ENCODE data around the gene PHF12.
"Not testable (repeated sequence)": the region's sequence is repeated elsewhere in the genome, so short reads cannot be mapped to it uniquely, and the experiment has no call there.

The PHF12 gene

DNA sequence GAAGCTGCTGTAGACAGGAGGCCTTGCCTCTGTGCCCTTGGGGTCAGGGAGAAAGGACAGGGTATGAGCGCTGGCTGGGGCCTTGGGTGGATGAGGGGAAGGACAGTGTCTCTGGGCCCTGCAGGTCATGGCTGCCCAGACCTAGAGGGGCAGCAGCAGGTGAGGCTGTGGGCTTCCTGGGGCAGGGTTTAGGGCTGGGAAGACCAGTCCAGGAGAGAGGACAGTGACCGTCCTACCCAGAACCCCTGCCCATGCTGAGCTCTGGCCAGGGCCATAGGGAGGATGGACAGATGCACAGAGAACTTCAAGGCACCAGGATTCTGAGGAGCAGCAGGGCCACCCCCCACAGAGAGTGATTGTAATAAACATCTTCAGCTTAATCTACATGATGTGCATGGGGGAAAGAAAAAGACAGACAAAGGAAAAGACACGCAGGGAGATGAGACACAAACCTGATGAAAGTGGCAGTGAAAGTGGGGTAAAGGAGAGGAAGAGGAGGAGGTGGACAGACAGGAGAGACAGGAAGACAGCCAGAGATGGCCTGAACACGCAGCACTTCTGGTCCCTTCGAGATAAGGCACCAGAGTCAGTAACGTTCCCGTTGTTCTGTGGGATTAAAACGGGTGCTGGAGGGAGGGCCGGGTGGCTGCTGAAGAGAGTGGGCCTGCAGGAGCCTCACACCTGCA, 71.3 kb downstream of the PHF12 start:
- no peak for DNase-seq

DNA sequence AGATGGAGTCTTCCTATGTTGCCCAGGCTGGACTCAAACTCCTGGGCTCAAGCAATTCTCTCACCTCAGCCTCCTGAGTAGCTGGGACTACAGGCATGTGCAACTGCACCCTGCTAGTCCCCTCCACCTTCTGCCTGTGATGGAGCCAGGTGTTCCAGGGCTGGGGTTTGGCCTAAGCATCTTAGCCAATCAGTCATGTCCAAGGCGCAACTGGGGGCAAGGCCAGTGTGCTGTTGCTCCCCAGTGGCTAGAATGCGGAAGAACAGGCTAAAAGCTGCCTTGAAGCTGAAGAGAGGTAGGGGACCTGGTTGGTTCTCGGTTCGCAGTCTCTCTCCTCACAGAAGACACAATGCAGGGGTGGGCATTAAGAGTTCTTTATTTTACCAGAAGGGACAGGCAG, 72.3 kb downstream of the PHF12 start:
- DNase-seq: no peak

DNA sequence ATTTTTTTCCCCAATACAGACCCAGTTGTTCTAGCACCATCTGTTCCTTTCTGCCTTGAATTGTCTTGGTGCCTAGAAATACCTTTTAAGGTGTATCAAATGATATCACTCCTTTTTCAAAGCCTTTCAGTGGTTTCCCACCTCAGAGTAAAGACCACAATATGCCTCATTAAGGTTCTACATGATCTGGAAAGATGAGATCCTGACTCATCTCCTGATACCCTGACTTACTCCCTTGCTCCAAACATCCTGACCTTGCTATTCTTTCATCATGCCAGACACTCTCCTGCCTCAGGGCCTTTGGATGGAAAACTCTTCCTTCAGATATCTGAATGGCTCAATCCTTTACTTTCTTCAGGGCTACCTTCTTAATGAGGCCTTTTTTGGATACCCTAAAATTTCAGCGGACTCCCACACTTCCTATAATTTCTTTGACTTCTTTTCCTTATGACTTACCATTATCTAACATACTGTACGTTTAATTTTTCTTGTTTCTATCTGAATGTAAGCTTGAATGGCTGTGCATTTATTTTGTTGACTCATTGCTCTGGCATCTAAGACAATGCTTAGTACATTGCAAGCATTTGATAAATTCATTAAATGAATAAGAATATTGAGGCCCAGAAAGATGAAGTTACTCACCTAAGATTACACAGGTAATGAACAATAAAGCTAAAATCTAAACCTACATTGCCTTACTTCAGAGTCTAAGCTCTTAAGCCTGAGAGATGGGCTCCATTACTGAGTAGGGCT, 73.0 kb downstream of the PHF12 start:
- DNase-seq: no peak

DNA sequence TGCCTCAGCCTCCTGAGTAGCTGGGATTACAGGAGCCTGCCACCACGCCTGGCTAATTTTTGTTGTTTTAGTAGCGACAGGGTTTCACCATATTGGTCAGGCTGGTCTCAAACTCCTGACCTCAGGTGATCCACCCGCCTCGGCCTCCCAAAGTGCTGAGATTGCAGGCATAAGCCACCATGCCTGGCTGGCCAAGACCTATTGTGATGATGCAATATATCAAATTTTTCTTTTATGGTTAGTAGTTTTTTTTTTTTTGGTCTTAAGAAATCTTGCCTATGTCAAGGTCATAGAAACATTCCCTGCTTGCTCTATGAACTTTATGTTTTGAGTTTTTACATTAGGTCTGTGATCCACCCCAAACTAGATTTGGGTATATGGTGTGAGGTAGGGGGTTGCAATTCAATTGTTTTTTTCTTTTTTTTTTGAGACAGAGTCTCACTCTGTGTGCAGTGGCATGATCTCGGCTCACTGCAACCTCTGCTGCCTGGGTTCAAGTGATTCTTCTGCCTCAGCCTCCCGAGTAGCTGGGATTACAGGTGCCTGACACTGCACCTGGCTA, 74.1 kb downstream of the PHF12 start:
- DNase-seq: not testable (repeated sequence)

DNA sequence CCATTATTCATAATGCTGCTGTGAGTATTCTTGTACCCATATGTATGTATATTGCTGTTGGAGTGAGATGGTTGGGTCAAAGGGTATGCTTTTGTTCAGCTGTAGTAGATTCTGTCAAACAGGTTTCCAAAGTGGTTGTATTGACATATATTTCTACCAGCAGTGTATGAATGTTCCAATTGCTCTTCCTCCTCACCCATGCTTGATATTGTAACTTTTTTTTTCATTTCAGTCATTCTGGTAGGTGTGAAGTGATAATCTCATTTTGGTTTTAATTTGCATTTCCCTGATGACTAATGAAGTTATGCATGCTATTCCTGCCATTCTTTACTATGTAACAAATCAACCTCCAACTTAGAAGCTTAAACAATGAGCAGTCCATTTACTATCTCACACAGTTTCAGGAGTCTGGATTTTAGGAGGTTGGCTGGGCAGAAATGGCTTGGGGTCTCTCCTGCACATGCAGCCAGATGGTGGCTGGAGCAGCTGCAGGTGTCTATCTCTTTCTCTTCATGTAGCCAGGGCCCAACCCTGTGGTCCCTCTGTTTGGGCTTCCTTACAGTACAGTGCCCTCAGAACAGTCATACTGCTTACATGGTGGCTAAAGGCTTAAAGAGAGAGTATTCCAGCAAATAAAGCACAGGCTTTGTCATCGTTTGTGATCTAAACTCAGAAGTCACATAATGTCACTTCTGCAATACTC, 75.3 kb downstream of the PHF12 start:
- DNase-seq: no peak

DNA sequence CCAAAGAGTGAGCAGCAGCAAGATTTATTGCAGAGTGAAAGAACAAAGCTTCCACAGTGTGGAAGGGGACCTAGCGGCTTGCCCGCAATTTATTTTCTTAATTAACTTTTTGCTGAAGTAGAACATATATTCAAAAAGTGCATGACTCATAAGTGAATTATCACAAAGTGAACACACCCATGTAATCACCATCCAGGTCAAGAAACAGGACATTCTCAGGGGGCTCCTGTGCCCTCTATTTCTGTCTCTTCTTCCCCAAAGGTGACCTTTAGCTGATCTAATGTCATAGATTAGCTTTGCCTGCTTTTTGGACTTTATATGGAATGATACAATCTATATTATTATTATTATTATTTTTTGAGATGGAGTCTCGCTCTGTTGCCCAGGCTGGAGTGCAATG, 76.6 kb downstream of the PHF12 start:
- DNase-seq: no peak

DNA sequence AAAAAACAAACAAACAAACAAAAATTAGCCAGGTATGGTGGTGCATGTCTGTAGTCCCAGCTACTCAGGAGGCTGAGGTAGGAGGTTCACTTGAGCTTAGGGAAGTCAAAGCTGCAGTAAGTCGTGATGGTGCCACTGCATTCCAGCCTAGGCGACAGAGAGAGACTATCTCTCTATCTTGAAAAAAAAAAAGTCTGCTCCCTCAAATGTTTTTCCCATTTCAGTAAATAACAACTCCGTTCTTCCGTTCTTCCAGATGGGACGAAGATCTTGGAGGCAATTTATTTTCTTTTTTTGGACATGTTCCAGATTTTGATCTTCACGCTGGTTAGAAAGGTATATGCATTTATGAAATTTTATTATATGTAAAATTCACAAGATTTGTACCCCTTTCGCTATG, 77.5 kb downstream of the PHF12 start:
- DNase-seq: no peak

DNA sequence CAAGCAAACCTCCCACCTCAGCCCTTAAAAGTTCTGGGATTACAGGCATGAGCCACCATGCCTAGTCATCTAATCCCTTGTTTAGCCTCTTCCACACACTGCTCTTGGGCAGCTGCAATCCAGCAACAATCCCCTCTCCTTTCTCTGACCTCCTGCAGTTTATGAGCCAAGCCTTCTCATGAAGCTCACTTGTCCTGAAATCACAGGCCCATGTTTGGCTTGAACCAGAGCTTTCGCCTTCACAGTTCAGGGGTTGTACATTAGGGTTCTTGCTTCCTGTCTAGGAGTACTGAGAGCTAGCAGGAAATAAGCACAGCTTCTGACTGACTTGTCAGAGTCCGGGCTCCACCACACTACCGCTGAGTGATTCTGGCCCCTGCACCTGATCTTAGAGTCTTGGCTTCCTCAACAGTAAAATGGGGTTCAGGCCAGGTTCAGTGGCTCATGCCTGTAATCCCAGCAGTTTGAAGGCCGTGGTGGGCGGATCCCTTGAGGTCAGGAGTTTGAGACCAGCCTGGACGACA, 80.2 kb downstream of the PHF12 start:
- no peak for DNase-seq

DNA sequence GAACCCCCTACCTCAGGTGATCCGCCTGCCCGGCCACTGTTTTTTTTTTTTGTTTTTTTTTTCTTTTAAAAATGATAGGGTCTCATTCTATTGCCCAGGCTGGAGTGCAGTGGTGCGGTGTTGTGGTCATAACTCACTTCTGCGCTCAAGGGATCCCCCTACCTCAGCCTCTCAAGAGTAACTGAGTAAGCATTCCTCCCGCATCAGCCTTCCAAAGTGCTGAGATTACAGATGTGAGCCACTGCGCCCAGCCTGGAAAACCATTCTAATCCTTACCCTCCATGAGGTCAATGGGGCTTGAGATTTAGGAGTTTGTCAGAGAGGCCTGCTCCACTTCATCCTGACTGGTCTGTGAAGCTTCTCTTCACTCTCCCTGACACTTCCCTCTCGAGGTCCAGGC, 84.0 kb downstream of the PHF12 start:
- DNase-seq: no peak

DNA sequence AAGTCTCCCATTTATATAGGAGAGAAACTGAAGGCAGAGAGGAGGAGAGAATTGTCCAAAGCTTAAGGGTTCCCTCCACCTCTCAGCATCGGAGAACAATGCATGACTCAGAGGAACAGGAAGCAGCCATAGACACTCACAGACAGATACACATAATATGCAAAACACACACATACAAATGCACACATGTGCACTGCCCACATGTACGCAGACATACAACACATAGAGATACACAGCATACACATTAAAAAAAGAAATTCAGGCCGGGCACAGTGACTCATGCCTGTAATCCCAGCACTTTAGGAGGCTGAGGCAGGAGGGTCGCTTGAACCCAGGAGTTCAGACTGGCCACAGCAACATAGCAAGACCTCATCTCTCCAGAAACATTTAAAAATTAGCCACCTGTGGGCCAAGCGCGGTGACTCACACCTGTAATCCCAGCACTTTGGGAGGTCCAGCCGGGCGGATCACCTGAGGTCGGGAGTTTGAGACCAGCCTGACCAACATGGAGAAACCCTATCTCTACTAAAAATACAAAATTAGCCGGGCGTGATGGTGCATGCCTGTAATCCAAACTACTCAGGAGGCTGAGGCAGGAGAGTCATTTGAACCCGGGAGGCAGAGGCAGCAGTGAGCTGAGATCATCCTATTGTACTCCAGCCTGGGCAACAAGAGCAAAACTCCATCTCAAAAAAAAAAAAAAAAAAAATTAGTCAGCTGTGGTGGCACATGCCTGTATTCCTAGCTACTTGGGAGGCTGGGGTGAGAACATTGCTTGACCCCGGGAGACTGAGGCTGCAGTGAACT, 85.2 kb downstream of the PHF12 start:
- DNase-seq: no peak

DNA sequence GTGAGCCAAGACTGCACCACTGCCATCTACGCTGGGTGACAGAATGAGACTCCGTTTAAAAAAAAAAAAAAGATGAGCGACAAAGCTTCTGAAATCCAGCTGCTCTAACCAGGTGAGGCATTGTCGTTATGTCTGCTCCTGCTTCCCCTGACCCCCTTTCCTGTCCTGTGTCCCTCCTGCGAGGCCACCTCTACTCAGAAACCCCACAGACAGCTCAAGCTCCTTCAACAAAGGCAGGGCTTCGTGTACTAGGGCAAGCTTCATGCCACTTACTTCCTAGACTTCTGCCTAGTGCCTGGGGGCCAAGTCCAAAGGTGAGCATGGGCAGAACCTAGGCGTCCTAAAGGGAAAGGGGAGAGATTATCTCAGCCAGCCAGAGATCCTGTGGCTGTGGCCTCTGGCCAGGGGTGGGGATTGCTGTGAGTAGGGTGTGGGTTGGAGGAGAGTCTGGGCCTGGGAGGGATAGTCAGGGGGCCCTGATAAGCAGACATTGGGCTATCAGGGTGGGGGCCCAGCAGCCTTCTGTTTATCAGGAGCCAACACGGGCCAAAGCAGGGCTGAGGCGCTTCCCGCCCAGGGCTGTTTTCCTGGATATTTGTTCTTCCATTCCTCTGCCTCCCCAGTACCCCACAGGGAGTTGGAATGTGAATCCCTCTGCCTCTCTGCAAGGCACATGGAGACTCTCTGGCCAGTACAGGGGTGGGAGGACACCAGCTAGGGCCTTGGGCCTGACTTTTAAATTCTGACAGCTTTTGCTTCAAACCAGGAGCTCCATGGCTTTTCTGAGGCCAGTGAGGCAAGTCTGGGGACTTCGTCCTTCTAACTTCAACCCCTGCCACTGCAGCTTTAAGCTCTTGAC, 86.1 kb downstream of the PHF12 start:
- DNase-seq: no peak

DNA sequence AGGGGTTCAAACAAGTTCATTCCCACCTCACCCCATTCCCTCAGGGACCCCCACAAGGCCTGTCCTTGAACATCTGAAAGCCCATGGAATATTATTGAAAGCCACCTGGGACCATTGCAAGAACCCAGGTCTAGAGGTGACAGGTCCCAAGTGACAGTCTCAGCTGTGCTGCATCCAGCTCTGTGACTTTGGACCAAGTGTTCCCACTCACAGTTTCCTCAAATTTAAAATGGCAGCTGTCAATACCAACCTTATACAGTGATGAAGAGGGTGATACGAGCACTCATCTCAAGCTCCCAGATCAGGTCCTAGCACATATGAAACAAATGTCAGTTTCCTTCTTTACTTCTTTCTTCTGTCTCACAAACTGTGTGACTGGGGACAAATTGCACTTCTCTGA, 87.4 kb downstream of the PHF12 start:
- DNase-seq: no peak

DNA sequence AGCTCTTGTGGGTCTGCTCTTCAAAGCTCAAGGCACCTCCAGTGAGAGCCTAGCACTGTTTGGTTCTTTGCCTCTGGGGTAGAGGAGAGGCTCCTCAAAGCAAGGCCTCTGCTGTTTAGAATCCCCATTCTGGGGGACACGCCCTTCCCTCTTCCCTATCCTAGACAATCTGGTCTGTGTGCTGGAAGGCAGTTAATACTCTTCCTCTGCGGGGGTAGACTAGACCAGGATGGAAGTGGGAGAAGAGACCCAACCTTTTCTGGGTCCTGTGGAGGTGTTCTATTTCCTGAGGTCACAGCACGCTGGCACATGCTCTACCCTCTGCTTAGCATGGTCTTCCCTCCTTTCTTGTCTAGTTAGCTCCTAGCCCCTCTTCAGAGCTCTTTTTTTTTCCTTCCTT, 88.8 kb downstream of the PHF12 start:
- DNase-seq: no peak

DNA sequence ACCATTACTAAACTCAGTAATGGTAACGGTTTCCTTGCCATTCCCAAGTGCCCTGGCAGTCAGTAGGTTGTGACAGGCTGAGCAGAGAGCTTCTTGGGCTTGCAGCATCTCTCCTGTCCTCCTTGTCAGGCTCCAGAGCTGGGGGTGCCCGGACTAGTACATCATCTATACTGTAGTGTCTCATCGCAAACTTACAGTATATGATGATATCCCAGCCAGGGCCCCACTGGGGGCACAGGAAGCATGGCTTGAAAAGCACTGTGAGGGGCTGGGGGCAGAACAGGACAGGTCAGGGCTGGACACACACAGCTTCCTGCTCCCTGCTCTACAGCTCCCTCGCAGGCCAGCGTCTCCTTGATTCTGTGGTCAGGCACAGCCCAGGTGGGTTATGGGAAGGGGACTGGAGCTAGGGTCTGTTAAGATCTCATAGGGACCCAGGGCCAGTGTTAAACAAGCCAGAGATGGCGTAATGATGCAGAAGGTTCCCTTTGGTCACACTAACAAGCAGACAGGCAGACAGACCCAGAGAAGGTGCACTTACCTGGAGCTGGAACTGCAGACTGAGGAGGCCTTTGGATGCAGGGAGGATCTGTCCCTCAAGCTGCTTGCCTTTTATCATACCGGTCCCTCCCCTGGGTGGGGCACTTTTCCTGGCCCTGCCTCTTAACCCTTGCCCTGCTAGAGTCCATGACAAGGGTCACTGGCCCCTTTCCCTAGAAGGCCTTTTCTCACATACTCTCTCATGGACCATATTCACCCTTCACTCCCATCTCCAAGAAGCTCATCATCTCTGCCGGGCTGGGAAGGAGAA, 89.7 kb downstream of the PHF12 start:
- no peak for DNase-seq

DNA sequence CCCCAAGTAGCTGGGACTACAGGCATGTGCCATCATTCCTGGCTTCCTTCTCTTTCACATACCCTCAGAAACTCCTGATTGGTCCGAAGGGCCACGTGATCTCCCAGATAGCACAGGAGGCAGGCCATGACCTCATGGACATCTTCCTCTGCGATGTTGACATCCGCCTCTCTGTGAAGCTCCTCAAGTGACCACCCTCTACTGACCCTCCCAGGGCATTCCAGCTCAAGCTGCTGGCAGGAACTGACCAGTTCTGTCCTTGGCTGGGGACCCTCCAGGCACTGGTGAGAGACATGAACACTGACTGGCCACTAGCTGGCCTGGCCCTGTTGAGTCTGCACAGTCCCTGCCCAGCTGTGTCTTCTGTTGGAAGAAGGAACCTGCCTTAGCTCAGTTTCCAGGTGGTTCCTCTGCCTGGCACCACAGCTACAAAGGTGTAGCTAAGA, 90.9 kb downstream of the PHF12 start:
- DNase-seq: no peak

DNA sequence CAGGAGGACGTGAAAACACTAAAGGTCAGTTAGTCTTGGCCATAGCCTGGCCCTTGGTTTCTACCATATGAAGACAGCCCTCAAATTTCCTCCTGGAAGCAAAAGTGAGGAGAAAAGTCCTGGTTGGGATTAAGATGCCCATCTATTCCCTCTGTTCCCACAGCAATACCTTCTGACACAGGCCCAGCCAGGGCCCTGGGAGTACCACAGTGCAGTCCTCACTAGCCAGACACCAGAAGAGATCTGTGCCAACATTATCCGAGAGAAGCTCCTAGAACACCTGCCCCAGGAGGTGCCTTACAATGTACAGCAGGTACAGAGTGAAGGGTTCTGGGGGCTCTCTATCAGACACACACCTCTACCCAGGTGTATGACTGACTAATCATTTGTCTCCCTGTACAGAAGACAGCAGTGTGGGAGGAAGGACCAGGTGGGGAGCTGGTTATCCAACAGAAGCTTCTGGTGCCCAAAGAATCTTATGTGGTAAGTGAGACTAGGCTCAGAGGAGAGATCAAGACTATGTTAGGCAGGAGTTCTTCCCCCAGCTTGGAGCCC, 92.4 kb downstream of the PHF12 start:
- no peak for DNase-seq

DNA sequence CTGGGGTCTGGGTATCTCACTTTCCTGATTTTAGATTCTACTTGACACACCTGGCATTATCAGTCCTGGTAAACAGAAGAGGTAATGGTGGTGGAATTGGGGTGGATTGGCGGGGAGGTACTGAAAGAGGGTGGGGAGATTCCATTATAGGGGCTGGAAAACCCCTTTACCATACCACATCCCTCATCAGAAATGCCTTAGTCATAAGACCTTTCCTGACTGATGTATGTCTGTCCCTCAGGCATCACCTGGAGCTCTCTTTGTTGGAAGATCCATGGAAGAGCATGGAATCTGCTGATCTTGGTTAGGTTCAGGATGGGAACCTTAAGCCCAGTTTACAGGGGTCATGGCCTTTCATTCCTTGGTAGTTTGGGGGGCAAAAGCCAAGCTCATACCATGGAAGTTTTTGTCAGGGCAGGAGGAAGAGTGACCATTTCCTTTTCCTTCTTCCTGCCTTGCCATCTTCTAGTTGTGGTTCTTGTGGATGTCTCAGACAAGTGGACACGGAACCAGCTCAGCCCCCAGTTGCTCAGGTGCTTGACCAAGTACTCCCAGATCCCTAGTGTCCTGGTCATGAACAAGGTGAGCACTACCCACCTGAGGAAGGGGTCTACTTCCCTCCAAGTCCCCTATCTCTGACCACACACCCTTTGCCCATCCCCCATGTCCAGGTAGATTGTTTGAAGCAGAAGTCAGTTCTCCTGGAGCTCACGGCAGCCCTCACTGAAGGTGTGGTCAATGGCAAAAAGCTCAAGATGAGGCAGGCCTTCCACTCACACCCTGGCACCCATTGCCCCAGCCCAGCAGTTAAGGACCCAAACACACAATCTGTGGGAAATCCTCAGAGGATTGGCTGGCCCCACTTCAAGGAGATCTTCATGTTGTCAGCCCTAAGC, 93.2 kb downstream of the PHF12 start:
- no peak for DNase-seq

DNA sequence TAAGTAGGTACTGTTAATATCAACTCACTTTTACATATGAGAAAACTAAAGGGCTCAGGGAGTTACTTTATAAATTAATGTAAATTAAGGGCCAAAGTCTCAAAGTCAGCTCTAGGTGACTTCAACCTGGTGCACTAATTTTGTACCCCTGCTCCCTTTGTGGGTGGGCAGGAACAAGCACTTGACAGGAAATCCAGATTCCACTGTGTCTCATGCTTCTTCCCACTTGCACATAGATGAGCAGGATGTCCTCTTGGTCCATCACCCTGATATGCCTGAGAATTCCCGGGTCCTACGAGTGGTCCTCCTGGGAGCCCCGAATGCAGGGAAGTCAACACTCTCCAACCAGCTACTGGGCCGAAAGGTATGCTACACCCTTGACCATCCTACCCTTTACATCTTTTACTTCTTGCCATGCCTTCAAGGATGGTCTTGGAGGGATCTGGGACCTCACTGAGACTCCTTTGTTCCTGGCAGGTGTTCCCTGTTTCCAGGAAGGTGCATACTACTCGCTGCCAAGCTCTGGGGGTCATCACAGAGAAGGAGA, 95.2 kb downstream of the PHF12 start:
- no peak for DNase-seq

DNA sequence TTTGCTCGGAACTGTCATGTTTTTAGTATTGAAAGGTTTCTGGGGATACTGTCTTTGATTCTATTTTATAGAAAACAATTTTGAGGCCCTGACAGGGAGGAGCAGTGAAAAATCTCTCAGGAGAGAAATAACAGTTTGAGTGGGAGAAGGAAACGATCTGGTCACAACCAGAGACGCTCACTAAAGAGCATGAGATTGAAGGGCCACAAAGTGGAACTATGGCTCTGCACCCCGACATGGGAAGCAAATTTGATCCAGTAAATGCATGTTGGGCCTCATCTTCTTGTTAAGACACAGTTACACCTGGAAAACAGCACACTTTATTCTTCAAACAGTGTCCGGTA, 96.0 kb downstream of the PHF12 start:
- no peak for DNase-seq

Measured in SIG-M5 (cell line).